Gastroesophageal sphincter (tissue), 3 donors: ENCODE results near the gene ATXN7L3.

ENCODE experiments used
- EP300 ChIP-seq: sonication (generic); formaldehyde crosslinking; IDR thresholded peaks from one replicate; pipeline ENCODE4 v1.6.1; 2017; ENCODE audit warnings: antibody characterized with exemption, mild to moderate bottlenecking
- TF ChIP-seq, protein P1 (sequence below), 4 experiments: fragments of 200-600 bp in 2 of 4; fragments of 450-650 bp in 2 of 4; sonication (generic) in 1 of 4; IDR thresholded peaks; one replicate each; pipeline ENCODE4 v1.5.1; 2017 to 2019; ENCODE audit warnings: antibody characterized with exemption in 4 of 4, mild to moderate bottlenecking in 2 of 4, moderate library complexity in 2 of 4

GRCh38 chr17:44212507-44213402 is 13.1 kb upstream of the ATXN7L3 start:
- TF ChIP-seq, protein P1, sequence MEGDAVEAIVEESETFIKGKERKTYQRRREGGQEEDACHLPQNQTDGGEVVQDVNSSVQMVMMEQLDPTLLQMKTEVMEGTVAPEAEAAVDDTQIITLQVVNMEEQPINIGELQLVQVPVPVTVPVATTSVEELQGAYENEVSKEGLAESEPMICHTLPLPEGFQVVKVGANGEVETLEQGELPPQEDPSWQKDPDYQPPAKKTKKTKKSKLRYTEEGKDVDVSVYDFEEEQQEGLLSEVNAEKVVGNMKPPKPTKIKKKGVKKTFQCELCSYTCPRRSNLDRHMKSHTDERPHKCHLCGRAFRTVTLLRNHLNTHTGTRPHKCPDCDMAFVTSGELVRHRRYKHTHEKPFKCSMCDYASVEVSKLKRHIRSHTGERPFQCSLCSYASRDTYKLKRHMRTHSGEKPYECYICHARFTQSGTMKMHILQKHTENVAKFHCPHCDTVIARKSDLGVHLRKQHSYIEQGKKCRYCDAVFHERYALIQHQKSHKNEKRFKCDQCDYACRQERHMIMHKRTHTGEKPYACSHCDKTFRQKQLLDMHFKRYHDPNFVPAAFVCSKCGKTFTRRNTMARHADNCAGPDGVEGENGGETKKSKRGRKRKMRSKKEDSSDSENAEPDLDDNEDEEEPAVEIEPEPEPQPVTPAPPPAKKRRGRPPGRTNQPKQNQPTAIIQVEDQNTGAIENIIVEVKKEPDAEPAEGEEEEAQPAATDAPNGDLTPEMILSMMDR (IDR thresholded peaks at IDR 0.05), result no peak
- no peak for TF ChIP-seq EP300
